ENCODE results near the gene ST6GALNAC4. TPM values are rescaled to one million over a fixed set of nuclear protein-coding genes. Genes with fewer than 3 reads are reported as not detected.

ST6GALNAC4 gene
- total and polyA plus RNA-seq, 10 of the 15 experiments (the other 5 are each of a cell fraction or from before 2014, with no cell fraction given) = 4.2 to 63.2 (median 35.2) TPM

DNA sequence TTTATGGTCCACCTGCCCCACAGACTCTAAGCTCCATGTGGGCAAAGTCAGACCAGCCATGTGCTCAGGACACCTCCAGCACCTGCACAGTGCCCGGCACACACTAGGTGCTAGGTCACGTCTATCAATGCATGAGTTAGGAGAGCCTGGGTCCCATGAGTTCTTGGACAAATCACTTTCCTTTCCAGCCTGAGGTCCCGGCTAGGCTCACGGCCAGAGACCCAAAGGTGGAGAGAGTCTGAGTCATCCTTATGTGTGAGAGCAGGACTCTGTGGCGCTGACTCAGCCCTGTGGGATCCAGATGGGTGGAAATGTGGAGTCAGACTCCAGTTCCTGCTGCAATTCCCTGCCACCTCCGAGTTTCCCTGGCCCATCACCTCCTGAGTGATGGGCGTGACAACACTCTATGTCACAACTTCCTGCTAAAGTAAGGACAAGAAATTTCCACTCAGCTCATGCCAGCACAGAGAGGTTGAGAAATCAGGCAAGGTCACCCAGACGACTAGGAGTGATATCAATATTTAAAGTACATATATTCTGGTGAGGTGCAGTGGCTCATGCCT lies 2.5 kb upstream of the ST6GALNAC4 start:
- CTCF ChIA-PET = interaction anchor here (0.5 to 9.9 kb wide), 11 partner anchors 11 to 429 kb away, joined by 3 to 91 read pairs (median 5); partner anchors contain the start of genes PIP5KL1 and TOR2A
- no peak for DNase-seq (ENCODE audit: low read depth, low spot score)
- Histone ChIP-seq H2AFZ (ENCODE audit: control insufficient read depth, low read depth, low read length) (no peak overlapping the region), H3K4me2 (ENCODE audit: control insufficient read depth, insufficient read depth) (no peak overlapping the region), H3K36me3 (ENCODE audit: control insufficient read depth in 2 of 2, insufficient read depth in 2 of 2, low read length in 1 of 2) (peaks cover 0 to 1% of the 10 kb centered on the region in 2 experiments; a peak in 1 of 4 replicates), H3K4me3 (no peak overlapping the region), H3K27ac (ENCODE audit: control insufficient read depth, insufficient read depth) (no peak overlapping the region), H3K9me3 (replicated peaks; ENCODE audit: control insufficient read depth, insufficient read depth, low read length) (no peaks in the 10 kb centered on the region), H3K79me2 (ENCODE audit: control insufficient read depth, insufficient read depth, low read length) (peaks cover 24% of the 10 kb centered on the region), H3K27me3 (replicated peaks in 1 of 2; ENCODE audit: control insufficient read depth in 2 of 2, insufficient read depth in 2 of 2, low read length in 1 of 2) (no peaks in the 10 kb centered on the region), H4K20me1 (ENCODE audit: control insufficient read depth, insufficient read depth) (no peaks in the 10 kb centered on the region), H3K9ac (ENCODE audit: control insufficient read depth, insufficient read depth, low read length) (no peak overlapping the region), H3K4me1 (ENCODE audit: control insufficient read depth, insufficient read depth, low read length) (peaks cover 24% of the 10 kb centered on the region)
- FAIRE-seq = no peak
- ATAC-seq = no peak
- in situ Hi-C loops (cut with MboI) (loop anchor here (5.0 kb wide), 1 partner anchor 327 kb away; no protein-coding TSS in a partner anchor), intact Hi-C loops (cut with micrococcal nuclease; ENCODE audit: unreplicated experiment) (loop anchor here (2.0 to 5.0 kb wide), 4 partner anchors 37 to 415 kb away; partner anchors contain the start of genes FPGS, PTRH1 and TTC16)
- BruUV-seq (replicated peaks) = no TSS peak
- POLR2A ChIA-PET = interaction anchor here (0.6 kb wide), 2 partner anchors 194 to 341 kb away, joined by 4 to 8 read pairs; no protein-coding TSS in a partner anchor
- RAD21 ChIA-PET (ENCODE audit: unreplicated experiment) = interaction anchor here (0.5 to 8.2 kb wide), 6 partner anchors 47 to 415 kb away, joined by 3 to 83 read pairs (median 4); partner anchors contain the start of gene TOR2A
- SMC1A ChIA-PET (ENCODE audit: uncharacterized antibody, unreplicated experiment) = interaction anchor here (1.4 to 5.8 kb wide), 5 partner anchors 19 to 184 kb away, joined by 4 to 36 read pairs (median 16); partner anchors contain the start of genes ST6GALNAC6 and TOR2A
- WGBS (ENCODE audit: insufficient coverage, insufficient replicate concordance, low lambda C conversion rate, missing lambda C conversion rate) = 83% methylated on average over 8 of the region's 8 CpGs
- TF ChIP-seq, protein P1, sequence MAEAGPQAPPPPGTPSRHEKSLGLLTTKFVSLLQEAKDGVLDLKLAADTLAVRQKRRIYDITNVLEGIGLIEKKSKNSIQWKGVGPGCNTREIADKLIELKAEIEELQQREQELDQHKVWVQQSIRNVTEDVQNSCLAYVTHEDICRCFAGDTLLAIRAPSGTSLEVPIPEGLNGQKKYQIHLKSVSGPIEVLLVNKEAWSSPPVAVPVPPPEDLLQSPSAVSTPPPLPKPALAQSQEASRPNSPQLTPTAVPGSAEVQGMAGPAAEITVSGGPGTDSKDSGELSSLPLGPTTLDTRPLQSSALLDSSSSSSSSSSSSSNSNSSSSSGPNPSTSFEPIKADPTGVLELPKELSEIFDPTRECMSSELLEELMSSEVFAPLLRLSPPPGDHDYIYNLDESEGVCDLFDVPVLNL (IDR thresholded peaks at IDR 0.05; ENCODE audit: low read depth, low read length) = no peak
- TF ChIP-seq FOXM1 (IDR thresholded peaks at IDR 0.05; ENCODE audit: low read depth, low read length) (no peak), EZH2 (IDR thresholded peaks at IDR 0.05; ENCODE audit: borderline replicate concordance, control insufficient read depth, low read depth, low read length) (no peak), HCFC1 (IDR thresholded peaks at IDR 0.05; ENCODE audit: low read length) (no peak), KAT2A (conservative IDR thresholded peaks at IDR 0.05; ENCODE audit: control insufficient read depth, low read depth, low read length) (no peak), HDGF (IDR thresholded peaks at IDR 0.05) (no peak), EGR1 (IDR thresholded peaks at IDR 0.05; ENCODE audit: borderline replicate concordance in 1 of 2, low read depth in 2 of 2, low read length in 2 of 2) (no peak), FOS (IDR thresholded peaks at IDR 0.05; ENCODE audit: borderline replicate concordance, extremely low read depth, insufficient read length) (no peak), STAT3 (IDR thresholded peaks at IDR 0.05; ENCODE audit: low read depth, low read length) (no peak), SPI1 (IDR thresholded peaks at IDR 0.05; ENCODE audit: borderline replicate concordance, insufficient read depth, low read depth, low read length) (no peak), SIX5 (IDR thresholded peaks at IDR 0.05; ENCODE audit: low read depth, low read length, severe bottlenecking) (no peak), CBX5 (IDR thresholded peaks at IDR 0.05; ENCODE audit: low read depth) (no peak), GATAD2B (conservative IDR thresholded peaks at IDR 0.05; ENCODE audit: low read depth) (no peak)
- TF ChIP-seq, protein P2, sequence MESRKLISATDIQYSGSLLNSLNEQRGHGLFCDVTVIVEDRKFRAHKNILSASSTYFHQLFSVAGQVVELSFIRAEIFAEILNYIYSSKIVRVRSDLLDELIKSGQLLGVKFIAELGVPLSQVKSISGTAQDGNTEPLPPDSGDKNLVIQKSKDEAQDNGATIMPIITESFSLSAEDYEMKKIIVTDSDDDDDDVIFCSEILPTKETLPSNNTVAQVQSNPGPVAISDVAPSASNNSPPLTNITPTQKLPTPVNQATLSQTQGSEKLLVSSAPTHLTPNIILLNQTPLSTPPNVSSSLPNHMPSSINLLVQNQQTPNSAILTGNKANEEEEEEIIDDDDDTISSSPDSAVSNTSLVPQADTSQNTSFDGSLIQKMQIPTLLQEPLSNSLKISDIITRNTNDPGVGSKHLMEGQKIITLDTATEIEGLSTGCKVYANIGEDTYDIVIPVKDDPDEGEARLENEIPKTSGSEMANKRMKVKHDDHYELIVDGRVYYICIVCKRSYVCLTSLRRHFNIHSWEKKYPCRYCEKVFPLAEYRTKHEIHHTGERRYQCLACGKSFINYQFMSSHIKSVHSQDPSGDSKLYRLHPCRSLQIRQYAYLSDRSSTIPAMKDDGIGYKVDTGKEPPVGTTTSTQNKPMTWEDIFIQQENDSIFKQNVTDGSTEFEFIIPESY (IDR thresholded peaks at IDR 0.05) = no peak
- TF ChIP-seq, protein P3, sequence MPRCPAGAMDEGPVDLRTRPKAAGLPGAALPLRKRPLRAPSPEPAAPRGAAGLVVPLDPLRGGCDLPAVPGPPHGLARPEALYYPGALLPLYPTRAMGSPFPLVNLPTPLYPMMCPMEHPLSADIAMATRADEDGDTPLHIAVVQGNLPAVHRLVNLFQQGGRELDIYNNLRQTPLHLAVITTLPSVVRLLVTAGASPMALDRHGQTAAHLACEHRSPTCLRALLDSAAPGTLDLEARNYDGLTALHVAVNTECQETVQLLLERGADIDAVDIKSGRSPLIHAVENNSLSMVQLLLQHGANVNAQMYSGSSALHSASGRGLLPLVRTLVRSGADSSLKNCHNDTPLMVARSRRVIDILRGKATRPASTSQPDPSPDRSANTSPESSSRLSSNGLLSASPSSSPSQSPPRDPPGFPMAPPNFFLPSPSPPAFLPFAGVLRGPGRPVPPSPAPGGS (IDR thresholded peaks at IDR 0.05; ENCODE audit: borderline replicate concordance, insufficient read depth, low read depth, low read length, poor library complexity, severe bottlenecking) = no peak
- TF ChIP-seq, protein P4, sequence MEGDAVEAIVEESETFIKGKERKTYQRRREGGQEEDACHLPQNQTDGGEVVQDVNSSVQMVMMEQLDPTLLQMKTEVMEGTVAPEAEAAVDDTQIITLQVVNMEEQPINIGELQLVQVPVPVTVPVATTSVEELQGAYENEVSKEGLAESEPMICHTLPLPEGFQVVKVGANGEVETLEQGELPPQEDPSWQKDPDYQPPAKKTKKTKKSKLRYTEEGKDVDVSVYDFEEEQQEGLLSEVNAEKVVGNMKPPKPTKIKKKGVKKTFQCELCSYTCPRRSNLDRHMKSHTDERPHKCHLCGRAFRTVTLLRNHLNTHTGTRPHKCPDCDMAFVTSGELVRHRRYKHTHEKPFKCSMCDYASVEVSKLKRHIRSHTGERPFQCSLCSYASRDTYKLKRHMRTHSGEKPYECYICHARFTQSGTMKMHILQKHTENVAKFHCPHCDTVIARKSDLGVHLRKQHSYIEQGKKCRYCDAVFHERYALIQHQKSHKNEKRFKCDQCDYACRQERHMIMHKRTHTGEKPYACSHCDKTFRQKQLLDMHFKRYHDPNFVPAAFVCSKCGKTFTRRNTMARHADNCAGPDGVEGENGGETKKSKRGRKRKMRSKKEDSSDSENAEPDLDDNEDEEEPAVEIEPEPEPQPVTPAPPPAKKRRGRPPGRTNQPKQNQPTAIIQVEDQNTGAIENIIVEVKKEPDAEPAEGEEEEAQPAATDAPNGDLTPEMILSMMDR (IDR thresholded peaks at IDR 0.05 in 2 of 3, conservative IDR thresholded peaks at IDR 0.05 in 1 of 3; ENCODE audit: control insufficient read depth in 2 of 3, extremely low read depth in 1 of 3, insufficient read depth in 1 of 3, low read depth in 3 of 3, low read length in 3 of 3) = no peak
